ENCODE results near the gene SSX5.

- no peak for TF ChIP-seq CTCF (conservative IDR thresholded peaks at IDR 0.05 in 1 of 2, IDR thresholded peaks at IDR 0.05 in 1 of 2; ENCODE audit: extremely low read depth in 1 of 2, insufficient read depth in 1 of 2, low read depth in 1 of 2, low read length in 2 of 2)
- no peak for TF ChIP-seq EZH2 (IDR thresholded peaks at IDR 0.05; ENCODE audit: borderline replicate concordance, low read length)
These were observed 31.4 kb downstream of the SSX5 start for GRCh38 chrX:48165241-48165640.
